ENCODE measurements around the gene TAOK1. TPM values are rescaled to one million over a fixed set of nuclear protein-coding genes. Genes with fewer than 3 reads are reported as not detected.

TAOK1 gene
- total and polyA plus RNA-seq, 2 of the 13 experiments (the other 11 are each of a cell fraction or from before 2014, with no cell fraction given), result 14.1 to 23.0 TPM

GRCh38 chr17:29591737-29592608, 201.8 kb downstream of the TAOK1 start (continued):
- TF ChIP-seq IRF1 (CRISPR knock-in tag; IDR thresholded peaks at IDR 0.05; ENCODE audit: low read depth), result no peak
- TF ChIP-seq KDM5A (IDR thresholded peaks at IDR 0.05; ENCODE audit: borderline replicate concordance, low read length), result no peak; the same call in 1 of the 2 replicates
- no peak for TF ChIP-seq ZNF343 (CRISPR knock-in tag; IDR thresholded peaks at IDR 0.05)
- no peak for TF ChIP-seq MIER2 (CRISPR knock-in tag; IDR thresholded peaks at IDR 0.05)
- TF ChIP-seq PRDM10 (CRISPR knock-in tag; IDR thresholded peaks at IDR 0.05; ENCODE audit: low read depth), result no peak; the same call in 1 of the 2 replicates
- no peak for TF ChIP-seq SOX5 (CRISPR knock-in tag; IDR thresholded peaks at IDR 0.05; ENCODE audit: borderline replicate concordance)
- TF ChIP-seq ELF3 (CRISPR knock-in tag; IDR thresholded peaks at IDR 0.05), result 0 out of 2 replicates have a peak, but pooled peaks have one; percentile 40
- TF ChIP-seq ZGPAT (CRISPR knock-in tag; IDR thresholded peaks at IDR 0.05), result no peak; the same call in 1 of the 2 replicates
- TF ChIP-seq ZSCAN30 (CRISPR knock-in tag; IDR thresholded peaks at IDR 0.05), result no peak
- no peak for TF ChIP-seq ZNF256 (CRISPR knock-in tag; conservative IDR thresholded peaks at IDR 0.05)
- TF ChIP-seq BRF2 (CRISPR knock-in tag; IDR thresholded peaks at IDR 0.05), result no peak
- peak; percentile 43 for TF ChIP-seq PAXIP1 (CRISPR knock-in tag; conservative IDR thresholded peaks at IDR 0.05)
- no peak for TF ChIP-seq FOSL2 (CRISPR knock-in tag; IDR thresholded peaks at IDR 0.05)
- TF ChIP-seq GLI4 (CRISPR knock-in tag; IDR thresholded peaks at IDR 0.05; ENCODE audit: borderline replicate concordance), result no peak
- TF ChIP-seq MAX (IDR thresholded peaks at IDR 0.05), result no peak; the same call in 1 of the 2 replicates
- no peak for TF ChIP-seq ZNF775 (CRISPR knock-in tag; IDR thresholded peaks at IDR 0.05; ENCODE audit: borderline replicate concordance)

Measured in HepG2 (cell line).